DMS 273 (cell line): ENCODE data around the gene RTP4.

Experiments
- DNase-seq: peaks from one replicate; lab custom pipeline; 2025; ENCODE audit not compliant: unreplicated experiment; lab: John Stamatoyannopoulos, UW

RTP4 gene

GRCh38 chr3:187368251-187369088 lies at the start of gene RTP4:
TSS of gene RTP4 (plus strand) at chr3:187368385. CDS start at chr3:187368442, 57 bp downstream.
- no peak for DNase-seq

DNA sequence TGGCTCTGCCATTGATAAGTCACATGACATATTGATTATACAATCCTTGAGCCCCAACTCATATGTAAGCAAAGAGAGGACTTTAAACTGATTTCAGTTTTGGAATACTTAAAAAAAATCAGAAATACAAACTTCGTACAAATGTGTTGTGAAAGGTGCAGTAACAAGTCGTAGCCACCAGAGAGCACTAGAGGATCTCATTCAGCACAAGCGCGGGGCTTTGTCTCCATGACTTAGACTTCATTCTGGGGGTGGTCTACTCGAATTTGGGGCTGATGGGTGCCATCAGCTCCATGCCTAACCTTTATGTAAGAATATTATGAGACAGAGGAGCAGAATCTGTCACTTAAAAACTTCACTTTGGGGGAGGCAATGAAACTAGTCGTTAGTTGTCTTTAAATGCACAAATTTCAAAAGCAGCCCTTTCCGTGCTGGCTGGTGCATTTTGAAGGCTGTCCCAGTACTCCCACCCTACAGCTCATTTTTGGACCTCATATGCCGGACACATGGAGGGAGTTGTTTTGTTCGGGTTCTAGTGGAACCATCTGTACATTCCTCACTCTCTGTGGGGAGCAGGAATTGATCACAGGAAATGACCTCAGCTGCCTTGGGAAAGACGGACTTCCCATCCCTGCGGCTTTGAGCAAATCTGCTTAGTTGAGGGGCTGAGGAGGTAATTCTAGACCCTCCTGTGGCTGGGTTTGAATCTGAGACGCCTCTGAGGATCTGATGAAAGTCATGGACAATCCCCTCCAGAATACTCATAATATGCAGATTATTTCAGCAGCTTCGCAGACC lies 49.2 kb upstream of the RTP4 start:
- peak; percentile 79 for DNase-seq

GRCh38 chr3:187319699-187320302 lies 48.4 kb upstream of the RTP4 start:
- DNase-seq = peak; percentile 72

- DNase-seq = no peak
These were observed 46.4 kb upstream of the RTP4 start for GRCh38 chr3:187321766-187322165.

DNA sequence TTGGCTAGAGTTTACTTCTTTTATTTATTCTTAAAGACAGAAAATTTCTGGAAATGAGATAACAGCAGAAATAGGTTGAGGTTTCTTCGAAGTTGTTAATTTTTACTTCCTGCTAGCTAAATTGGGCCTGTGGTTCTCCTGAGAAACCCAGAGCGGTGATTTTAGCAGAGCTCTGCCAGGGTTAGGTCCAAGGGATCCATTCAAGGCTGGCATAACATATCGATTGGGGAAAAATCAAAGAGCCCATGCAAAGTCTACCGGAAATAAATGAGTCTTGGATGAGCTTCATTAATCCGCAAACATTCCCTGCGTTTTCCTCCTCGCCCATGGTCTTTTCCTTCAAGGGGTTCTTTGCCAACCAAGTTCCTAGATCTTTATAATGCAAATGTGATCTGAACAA lies 45.9 kb upstream of the RTP4 start:
- no peak for DNase-seq

- DNase-seq = no peak
These were observed 45.1 kb upstream of the RTP4 start for GRCh38 chr3:187323091-187323490.

GRCh38 chr3:187325632-187326031 lies 42.6 kb upstream of the RTP4 start:
- no peak for DNase-seq

GRCh38 chr3:187327845-187328244 lies 40.3 kb upstream of the RTP4 start:
- DNase-seq = no peak

DNA sequence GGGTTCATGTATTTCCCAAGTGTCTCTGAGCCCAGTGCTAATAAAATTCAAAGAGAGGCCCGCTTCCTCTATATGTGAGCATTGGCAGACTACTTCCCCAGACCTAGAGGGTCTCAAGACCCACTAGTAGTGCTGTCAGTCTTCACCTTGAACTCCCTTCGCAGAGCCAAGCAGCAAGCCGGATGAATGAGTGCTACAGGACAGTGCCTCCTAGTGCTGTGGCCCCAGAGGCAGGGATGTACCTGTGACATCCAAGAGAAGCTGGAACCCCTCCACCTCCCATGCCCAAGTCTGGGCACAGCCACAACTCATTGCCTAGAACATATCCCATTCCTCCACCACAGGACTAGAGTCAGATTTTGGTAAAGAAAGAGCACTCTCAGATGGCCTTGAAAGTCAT lies 39.5 kb upstream of the RTP4 start:
- no peak for DNase-seq

GRCh38 chr3:187334904-187335303 lies 33.3 kb upstream of the RTP4 start:
- no peak for DNase-seq

DNA sequence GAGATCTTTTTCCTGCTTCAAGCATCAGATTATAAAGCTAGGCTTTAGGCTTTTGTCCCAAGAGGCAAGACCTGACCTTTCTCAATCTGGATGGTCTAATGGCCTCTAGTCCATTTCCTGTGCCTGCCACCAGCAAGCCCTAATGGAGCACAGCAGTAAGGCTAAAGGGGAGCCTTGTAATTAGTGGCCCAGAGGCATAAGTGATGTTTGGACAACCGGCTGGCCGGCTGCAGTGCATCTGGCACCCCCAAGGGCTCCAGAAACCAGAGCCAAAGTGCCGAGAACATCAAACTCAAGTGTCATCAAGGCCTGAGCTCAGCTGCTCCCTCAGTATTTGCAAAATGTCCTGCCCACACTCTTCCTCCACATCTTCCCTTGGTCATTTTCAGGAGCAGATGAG lies 31.9 kb upstream of the RTP4 start:
- DNase-seq = no peak

DNA sequence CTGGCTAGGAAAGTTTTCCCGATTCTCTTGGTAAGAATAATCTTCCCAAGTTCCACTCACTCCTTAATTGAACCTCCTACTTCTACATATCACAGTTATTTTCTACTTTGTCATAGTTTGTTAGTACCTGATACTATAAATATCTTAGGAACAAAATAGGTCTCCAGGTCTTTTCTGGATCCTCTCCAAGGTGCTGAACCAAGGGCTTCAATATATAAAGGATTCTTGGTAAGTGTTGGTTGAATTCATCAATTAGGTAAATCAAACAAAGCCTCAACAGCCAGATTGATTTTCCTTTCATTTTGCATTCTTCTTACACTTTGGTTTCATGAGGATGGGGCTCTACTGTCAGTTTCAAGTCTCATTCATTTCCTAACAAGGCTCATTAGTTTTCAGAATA lies 27.6 kb upstream of the RTP4 start:
- DNase-seq = no peak

GRCh38 chr3:187342255-187342654 lies 25.9 kb upstream of the RTP4 start:
- no peak for DNase-seq

DNA sequence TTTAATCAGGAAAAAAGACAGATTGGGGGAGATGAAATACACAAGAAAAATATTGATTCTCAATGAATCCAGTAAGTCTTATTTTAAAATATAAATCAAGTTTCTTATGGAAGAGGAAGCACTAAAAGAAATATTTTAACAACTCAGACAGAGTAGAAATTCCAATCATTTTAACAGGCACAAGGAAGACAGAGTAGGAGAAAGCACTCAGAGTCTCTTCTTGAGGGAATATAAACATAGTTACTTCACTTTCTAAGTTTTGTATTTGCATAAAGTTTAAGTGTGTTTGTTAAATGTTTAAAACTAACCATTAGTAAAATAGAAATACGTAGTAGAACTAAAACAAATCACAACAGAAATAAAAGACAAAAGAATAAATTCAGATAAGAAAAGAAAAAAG lies 24.5 kb upstream of the RTP4 start:
- DNase-seq = no peak

- no peak for DNase-seq
These were observed 15.3 kb upstream of the RTP4 start for GRCh38 chr3:187352581-187353575.

GRCh38 chr3:187358068-187358467 lies 10.1 kb upstream of the RTP4 start:
- DNase-seq = no peak

GRCh38 chr3:187359798-187360486 lies 8.2 kb upstream of the RTP4 start:
- no peak for DNase-seq

GRCh38 chr3:187360596-187360995 lies 7.6 kb upstream of the RTP4 start:
- no peak for DNase-seq

GRCh38 chr3:187361835-187362234 lies 6.3 kb upstream of the RTP4 start:
- DNase-seq = no peak

GRCh38 chr3:187367561-187368103 lies 553 bp upstream of the RTP4 start:
- DNase-seq = no peak
